Kidney (tissue), 14 donors: Measurements from ENCODE around the gene ZBTB11. TPM values are rescaled to one million over a fixed set of nuclear protein-coding genes. Genes with fewer than 3 reads are reported as not detected.
"Not testable (repeated sequence)": the region's sequence is repeated elsewhere in the genome, so short reads cannot be mapped to it uniquely, and the experiment has no call there.

Experiments used
- DNase-seq, 5 donors: peaks; one replicate each; pipeline ENCODE4 v3.0.0-alpha.2; 2013 to 2020
- FAIRE-seq: peaks from 2 replicates; lab custom pipeline; 2012; peaks lifted over from hg19 to GRCh38; lab: Jason Lieb, UNC
- H3K27ac ChIP-seq, 2 donors: one replicate each; pipeline ENCODE4 v1.7.0; 2013; ENCODE audit warnings: low read depth in 2 of 2, low read length in 2 of 2, inconsistent platforms in 1 of 2
- H3K27me3 ChIP-seq: one replicate; pipeline ENCODE4 v1.7.1; 2013; ENCODE audit warnings: low read length, inconsistent platforms; ENCODE audit not compliant: control insufficient read depth, insufficient read depth
- H3K36me3 ChIP-seq, 3 donors: one replicate each; pipeline versions ENCODE4 v1.7.0 to v1.7.1; 2013; ENCODE audit warnings: low read length in 3 of 3, control low read depth in 1 of 3, inconsistent platforms in 1 of 3; ENCODE audit not compliant: insufficient read depth in 3 of 3, control insufficient read depth in 2 of 3
- H3K4me1 ChIP-seq, 3 donors: one replicate each; pipeline versions ENCODE4 v1.7.0 to v1.7.1; 2013; ENCODE audit warnings: low read length in 3 of 3, inconsistent platforms in 1 of 3, low read depth in 1 of 3; ENCODE audit not compliant: control insufficient read depth in 2 of 3, insufficient read depth in 2 of 3
- H3K4me3 ChIP-seq, 3 donors: one replicate each; pipeline versions ENCODE4 v1.7.0 to v1.8.1; 2013; ENCODE audit warnings: low read length in 3 of 3, control low read depth in 1 of 3, inconsistent platforms in 1 of 3
- H3K9ac ChIP-seq, 3 donors: one replicate each; pipeline versions ENCODE4 v1.7.0 to v1.7.1; 2013; ENCODE audit warnings: low read length in 3 of 3, control low read depth in 1 of 3, inconsistent platforms in 1 of 3
- H3K9me3 ChIP-seq, 3 donors: one replicate each; pipeline versions ENCODE4 v1.7.0 to v1.7.1; 2013; ENCODE audit warnings: low read length in 3 of 3, control low read depth in 1 of 3, inconsistent platforms in 1 of 3; ENCODE audit not compliant: control insufficient read depth in 2 of 3, insufficient read depth in 1 of 3
- intact Hi-C: fragments of 100-400 bp; cut with DNase I; formaldehyde crosslinking; loops from one replicate; pipeline ENCODE4 v1.11.1; 2022
- polyA plus RNA-seq: library from polyadenylated mRNA; stranded (reverse); fragments of 350-450 nt; fragmentation: Illumina TruSeq; extraction: RNeasy Lipid Tissue Mini Kit (QIAGEN cat#74804); gene quantifications from one replicate; pipeline ENCODE4 v1.2.3, GENCODE V29; 2014; ENCODE audit warnings: low read depth, low replicate concordance; ENCODE audit not compliant: insufficient read depth
- total RNA-seq: library from RNA; stranded (reverse); fragmentation: NEBNext Ultra II Directional; extraction: Animal tissue kit (Norgen Biotek cat#: 25700); gene quantifications from one replicate; pipeline ENCODE4 v1.2.1, GENCODE V29; 2021
- TF ChIP-seq, protein P1 (sequence below): IDR thresholded peaks from 3 replicates; pipeline ENCODE4 v1.5.1; 2012; ENCODE audit warnings: mild to moderate bottlenecking, moderate library complexity, borderline replicate concordance; ENCODE audit not compliant: insufficient read depth; ENCODE audit errors: extremely low read depth
- donor health status: control.
- donor health status: control.
- donor health status: control.
- donor health status: control.
- donor health status: control.
- donor health status: DM: yes; HTN: yes; CAD: no.
- donor health status: Normal renal cell carcinoma (clear cell type).

The ZBTB11 gene
- total and polyA plus RNA-seq, 2 donors from 2014 or later = 4.7 to 14.1 TPM

DNA sequence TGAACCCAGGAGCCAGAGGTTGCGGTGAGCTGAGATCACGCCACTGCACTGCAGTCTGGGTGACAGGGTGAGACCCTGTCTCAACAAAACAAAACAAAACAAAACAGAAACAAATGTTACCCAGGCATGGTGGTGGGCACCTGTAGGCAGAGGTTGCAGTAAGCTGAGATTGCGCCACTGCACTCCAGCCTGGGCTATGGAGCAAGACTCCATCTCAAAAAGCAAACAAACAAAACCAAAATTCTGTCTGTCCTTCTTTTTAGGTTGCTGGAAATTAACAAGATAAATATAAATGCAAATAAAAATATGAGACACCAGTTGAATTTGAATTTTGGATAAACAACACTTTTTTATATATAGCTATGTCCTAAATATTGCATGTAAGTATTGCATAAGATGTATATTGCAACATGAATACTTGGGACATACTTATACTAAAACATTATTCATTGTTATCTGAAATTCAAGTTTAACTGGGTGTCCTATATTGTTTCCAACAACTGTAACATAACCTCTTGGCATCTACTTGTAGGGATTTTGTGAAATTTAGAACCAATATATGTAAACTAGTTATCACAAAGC is 42.8 kb upstream of the ZBTB11 start:
- Histone ChIP-seq H3K27me3 (no peaks in the 10 kb centered on the region), H3K9me3 (no peaks in the 10 kb centered on the region), H3K4me3 (no peak overlapping the region), H3K4me1 (no peaks in the 10 kb centered on the region), H3K27ac (no peak overlapping the region), H3K9ac (no peak overlapping the region), H3K36me3 (no peaks in the 10 kb centered on the region)
- intact Hi-C loops = no loop called here
- DNase-seq (no peak), FAIRE-seq (no peak)
- TF ChIP-seq, protein P1, sequence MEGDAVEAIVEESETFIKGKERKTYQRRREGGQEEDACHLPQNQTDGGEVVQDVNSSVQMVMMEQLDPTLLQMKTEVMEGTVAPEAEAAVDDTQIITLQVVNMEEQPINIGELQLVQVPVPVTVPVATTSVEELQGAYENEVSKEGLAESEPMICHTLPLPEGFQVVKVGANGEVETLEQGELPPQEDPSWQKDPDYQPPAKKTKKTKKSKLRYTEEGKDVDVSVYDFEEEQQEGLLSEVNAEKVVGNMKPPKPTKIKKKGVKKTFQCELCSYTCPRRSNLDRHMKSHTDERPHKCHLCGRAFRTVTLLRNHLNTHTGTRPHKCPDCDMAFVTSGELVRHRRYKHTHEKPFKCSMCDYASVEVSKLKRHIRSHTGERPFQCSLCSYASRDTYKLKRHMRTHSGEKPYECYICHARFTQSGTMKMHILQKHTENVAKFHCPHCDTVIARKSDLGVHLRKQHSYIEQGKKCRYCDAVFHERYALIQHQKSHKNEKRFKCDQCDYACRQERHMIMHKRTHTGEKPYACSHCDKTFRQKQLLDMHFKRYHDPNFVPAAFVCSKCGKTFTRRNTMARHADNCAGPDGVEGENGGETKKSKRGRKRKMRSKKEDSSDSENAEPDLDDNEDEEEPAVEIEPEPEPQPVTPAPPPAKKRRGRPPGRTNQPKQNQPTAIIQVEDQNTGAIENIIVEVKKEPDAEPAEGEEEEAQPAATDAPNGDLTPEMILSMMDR = no peak

DNA sequence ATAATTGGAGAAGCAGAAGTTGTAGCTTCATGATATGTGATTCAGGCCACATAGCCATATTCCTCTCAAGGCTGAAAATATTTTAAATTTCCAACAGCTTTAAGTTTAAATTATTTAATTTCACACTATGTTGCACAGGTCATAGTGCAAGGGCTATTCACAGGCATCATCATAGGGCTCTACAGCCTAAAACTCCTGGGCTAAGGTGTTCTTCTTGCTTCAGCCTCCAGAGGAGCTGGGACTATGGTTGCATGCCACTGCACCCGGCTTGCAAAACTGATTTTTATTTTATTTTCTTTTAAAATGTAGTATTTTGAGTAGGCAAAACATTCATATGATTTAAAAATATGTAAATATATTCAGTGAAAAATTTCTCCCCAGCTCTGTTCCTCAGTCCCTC is 41.5 kb upstream of the ZBTB11 start:
- Histone ChIP-seq H3K9me3 (no peaks in the 10 kb centered on the region), H3K36me3 (no peaks in the 10 kb centered on the region), H3K4me3 (no peak overlapping the region), H3K27ac (no peak overlapping the region), H3K9ac (no peak overlapping the region), H3K27me3 (no peaks in the 10 kb centered on the region), H3K4me1 (no peaks in the 10 kb centered on the region)
- intact Hi-C loops = no loop called here
- TF ChIP-seq, protein P1 = no peak
- no peak for DNase-seq
- FAIRE-seq = no peak

DNA sequence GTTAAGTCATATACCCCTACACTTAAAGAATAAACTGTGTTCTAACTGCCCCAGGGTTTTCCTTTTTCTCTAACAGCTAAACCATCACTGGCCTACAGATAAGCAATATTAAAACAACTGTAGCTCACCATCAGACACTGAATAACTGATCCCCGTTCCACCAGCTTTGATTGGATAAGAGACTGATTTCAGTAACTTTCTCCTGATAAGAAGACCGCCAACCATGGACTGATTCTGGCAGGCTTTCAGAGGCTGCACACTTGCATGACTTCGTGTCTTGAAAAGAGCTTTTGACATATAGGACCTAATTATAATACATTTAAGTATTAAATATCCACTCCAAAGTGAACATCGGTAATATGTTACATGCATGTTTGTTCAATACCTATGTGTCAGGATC is 32.2 kb upstream of the ZBTB11 start:
- H3K27me3 ChIP-seq = no peaks in the 10 kb centered on the region
- TF ChIP-seq, protein P1 = no peak
- intact Hi-C loops = no loop called here
- FAIRE-seq = no peak
- H3K4me3 ChIP-seq = no peak overlapping the region
- no peaks in the 10 kb centered on the region for H3K4me1 ChIP-seq
- no peak overlapping the region for H3K27ac ChIP-seq
- H3K36me3 ChIP-seq = no peaks in the 10 kb centered on the region
- DNase-seq = no peak
- H3K9ac ChIP-seq = no peak overlapping the region
- H3K9me3 ChIP-seq = no peaks in the 10 kb centered on the region

DNA sequence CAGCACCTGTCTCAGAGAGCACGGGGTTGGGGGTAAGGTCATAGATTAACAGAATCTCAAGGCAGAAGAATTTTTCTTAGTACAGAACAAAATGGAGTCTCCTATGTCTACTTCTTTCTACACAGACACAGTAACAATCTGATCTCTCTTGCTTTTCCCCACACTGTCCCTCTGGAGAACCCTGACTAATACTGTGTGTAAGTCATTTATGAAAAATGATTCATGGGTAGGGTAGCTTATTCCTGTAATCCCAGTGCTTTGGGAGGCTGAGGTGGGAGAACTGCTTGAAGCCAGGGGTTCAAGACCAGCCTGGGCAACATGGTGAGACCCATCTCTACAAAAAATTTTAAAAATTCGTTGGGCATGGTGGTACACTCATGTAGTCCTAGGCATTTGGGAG is 27.7 kb upstream of the ZBTB11 start:
- H3K27ac ChIP-seq, H3K9ac ChIP-seq, intact Hi-C loops, H3K36me3 ChIP-seq, FAIRE-seq, H3K4me1 ChIP-seq, H3K4me3 ChIP-seq, H3K27me3 ChIP-seq, H3K9me3 ChIP-seq, DNase-seq: not testable (repeated sequence)
